GM19438 (cell line): ENCODE results near the gene ARHGAP11B.
"Not testable (repeated sequence)": the region's sequence is repeated elsewhere in the genome, so short reads cannot be mapped to it uniquely, and the experiment has no call there.

Experiments used
- ATAC-seq: cut with Tn5 transposase; IDR thresholded peaks from one replicate; pipeline ENCODE4 v1.9.1; 2021; ENCODE audit warnings: low read depth; ENCODE audit not compliant: unreplicated experiment

Gene ARHGAP11B

DNA sequence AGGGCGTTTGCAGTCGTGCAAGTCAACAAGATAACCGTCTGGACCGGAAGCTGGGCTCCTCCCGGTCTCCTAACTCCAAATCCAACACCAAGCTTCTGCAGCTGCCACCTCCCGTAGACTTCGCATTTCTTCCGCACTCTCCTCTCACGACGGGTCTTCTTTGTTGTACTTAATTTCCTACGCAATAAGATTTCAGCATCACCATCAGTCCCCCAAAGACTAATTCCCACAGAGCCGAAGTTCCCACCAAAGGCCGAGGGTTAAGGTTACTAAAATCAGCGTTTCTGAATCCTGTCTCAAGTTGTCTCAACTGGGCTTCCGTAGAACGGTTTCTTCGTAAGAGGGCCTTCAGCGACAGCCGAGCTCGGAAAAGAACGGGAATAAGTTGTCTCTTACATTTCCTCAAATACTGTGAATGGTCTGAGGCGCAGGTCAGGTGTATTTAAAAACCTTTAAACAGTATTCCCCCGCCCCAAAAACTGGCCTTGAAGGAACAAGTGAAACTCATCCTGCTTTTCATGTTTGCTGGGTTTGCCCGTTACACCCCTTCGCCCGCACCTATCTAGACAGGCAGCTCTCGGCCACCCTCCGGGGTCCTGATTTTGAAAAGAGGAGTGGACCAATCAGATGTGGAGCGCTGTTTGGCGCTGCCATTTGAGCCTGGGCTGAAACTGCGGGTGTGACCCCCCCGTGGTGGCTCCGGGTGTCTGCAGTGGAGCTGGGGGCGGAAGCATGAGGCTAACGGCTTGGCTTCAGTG, at the start of gene ARHGAP11B:
ARHGAP11B (plus strand) TSS at position 693 of the 758 bp plus-strand sequence.
- ATAC-seq, result peak; percentile 85

DNA sequence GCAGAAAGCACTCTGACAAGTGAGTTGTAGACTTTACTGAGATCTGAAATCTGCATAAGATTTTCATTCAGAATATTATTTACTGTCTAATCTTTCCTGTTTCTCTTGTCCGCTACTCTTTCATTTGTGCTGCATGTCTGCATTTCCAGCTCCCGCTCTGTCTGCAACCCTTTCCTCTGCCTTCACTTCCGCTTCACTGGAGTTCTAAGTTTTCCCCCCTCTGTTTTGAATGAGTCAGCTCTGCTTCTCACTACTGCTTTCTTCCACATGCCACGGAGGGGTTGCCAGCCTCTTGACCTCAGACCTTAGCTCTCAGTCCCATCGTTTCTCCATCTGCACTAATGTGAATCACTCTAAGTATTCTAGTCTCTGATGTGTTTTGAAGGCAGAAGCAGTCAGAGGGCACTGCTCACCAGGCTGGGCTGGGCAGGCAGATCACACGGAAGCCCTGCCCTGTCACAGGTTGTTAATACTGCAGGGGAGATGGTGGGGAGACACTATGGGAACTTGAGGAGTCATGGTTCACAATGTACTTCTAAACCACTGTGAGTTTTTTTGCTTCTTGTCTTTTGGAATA, 46.4 kb upstream of the ARHGAP11B start:
- ATAC-seq, result not testable (repeated sequence)

DNA sequence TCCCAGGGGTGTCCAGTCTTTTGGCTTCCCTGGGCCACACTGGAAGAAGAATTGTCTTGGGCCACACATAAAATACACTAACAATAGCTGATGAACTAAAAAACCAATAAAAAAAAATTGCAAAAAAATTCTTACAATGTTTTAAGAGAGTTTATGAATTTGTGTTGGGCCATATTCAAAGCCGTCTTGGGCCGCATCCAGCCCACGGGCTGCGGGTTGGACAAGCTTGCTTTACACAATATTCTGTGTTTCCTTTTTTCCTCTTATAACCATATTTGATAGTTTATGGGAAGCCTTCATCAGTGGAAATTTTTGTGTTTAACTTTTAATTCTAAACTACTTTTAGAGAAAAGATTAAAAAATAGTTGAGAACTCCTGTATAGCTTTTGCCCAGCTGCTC, 45.2 kb upstream of the ARHGAP11B start:
- ATAC-seq, result not testable (repeated sequence)

DNA sequence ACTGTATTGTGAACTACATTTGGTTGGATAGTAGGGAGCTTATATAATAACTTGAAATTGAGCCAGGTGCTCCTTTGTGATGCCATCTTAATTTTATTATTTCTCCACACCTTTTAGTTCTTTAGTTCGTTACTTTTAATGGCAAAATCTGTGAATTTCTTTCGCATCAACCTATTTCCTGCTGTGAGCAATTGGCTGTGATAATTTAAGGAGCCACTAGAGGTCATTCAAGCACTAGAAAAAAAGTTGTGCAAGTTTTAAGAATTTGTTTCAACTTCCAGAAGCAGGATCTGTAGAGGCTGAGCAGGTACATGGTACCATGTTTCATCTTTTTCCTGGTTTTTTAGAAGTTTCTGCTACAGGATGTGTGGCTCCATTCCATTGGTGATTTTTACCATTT, 27.0 kb upstream of the ARHGAP11B start:
- ATAC-seq, result not testable (repeated sequence)

DNA sequence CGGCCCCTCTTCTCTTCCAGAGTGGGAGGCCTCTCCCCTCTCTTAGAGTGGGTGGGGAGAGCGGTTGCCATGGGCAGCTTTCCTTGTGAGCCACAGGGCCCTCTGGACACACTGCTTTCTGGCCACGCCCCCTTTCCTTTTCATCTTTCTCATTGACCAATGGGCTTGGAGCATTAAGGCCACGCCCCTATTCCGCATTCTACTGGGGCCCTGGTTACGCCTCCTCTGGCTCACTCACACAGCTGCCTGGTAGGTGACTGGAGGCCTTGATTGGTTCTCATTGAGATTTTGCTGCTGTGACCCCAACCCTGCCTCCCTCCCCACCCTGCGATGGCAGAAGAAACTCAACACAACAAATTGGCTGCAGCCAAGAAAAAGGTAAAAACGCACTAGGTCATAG, 22.1 kb upstream of the ARHGAP11B start, which contains the start of gene GOLGA8H:
GOLGA8H (plus strand) TSS at position 233 of the 400 bp plus-strand sequence; CDS start at position 331, 98 bp downstream.
- ATAC-seq, result not testable (repeated sequence)

DNA sequence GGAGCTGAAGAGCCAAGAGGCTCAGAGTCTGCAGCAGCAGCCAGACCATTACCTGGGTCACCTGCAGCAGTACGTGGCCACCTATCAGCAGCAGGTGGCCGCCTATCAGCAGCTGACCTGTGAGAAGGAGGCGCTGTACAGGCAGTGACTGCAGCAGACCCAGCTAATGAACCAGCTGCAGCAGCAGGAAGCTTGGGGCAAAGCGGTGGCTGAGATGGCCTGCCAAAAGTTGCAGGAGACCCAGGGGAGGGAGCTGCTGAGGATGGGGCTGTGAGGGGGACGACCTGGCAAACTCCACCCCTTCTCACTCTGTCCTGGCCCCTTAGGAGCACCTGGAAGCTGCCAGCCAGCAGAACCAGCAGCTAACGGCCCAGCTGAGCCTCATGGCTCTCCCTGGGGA, 13.7 kb upstream of the ARHGAP11B start:
- ATAC-seq, result not testable (repeated sequence)

DNA sequence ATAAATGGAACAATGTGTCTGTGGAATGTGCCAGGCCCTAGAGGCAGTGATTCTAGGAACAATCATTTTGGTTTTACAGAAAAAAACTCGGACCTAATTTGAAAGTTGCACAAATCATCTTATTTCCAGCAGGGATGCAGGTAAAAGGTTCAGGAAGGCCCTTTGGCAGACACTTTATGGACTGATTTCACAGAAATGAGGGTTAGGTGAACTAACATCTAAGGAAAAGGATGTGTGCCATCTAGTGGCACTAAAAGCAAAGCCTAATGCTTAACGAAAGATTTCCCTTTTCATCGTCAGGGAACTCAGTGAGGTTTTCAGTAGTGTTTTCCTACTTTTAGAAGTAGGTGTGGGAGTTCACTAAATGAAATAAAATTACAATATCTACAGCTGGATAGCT, 4.6 kb upstream of the ARHGAP11B start:
- ATAC-seq, result not testable (repeated sequence)

DNA sequence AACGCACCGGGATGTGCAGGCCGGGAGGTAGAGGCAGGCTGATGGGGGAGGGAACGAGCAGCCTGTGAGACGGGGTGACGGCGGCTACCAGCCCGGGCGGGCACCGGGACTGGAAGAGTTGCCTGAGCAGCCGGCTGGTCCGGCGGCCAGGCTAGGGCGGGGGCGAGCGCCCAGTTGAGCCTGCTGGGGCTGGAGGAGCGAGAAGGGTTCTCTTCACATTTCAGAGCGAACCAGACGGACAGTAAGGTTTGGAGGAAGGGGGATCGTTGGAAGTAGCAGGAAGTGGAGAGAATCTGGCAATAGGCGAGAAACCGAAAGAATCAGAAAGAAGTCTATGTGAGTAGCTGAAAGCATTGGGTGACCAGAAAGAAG, 252 bp downstream of the ARHGAP11B start:
- ATAC-seq, result peak; percentile 22

DNA sequence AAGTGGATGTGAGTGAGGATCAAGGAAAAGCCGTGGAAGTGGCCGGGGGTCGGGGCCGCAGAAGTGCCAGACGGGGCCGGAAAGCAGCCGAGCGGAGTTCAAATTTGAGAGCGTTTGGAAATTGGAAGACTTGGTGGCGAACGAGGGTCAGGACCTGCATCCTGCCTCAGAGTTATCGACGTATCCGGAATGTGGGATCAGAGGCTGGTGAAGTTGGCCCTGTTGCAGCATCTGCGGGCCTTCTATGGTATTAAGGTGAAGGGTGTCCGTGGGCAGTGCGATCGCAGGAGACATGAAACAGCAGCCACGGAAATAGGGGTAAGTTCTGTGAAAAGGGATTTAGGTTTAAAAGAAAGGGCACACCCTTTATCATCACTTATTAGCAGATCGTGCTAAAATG, 704 bp downstream of the ARHGAP11B start:
- not testable (repeated sequence) for ATAC-seq

DNA sequence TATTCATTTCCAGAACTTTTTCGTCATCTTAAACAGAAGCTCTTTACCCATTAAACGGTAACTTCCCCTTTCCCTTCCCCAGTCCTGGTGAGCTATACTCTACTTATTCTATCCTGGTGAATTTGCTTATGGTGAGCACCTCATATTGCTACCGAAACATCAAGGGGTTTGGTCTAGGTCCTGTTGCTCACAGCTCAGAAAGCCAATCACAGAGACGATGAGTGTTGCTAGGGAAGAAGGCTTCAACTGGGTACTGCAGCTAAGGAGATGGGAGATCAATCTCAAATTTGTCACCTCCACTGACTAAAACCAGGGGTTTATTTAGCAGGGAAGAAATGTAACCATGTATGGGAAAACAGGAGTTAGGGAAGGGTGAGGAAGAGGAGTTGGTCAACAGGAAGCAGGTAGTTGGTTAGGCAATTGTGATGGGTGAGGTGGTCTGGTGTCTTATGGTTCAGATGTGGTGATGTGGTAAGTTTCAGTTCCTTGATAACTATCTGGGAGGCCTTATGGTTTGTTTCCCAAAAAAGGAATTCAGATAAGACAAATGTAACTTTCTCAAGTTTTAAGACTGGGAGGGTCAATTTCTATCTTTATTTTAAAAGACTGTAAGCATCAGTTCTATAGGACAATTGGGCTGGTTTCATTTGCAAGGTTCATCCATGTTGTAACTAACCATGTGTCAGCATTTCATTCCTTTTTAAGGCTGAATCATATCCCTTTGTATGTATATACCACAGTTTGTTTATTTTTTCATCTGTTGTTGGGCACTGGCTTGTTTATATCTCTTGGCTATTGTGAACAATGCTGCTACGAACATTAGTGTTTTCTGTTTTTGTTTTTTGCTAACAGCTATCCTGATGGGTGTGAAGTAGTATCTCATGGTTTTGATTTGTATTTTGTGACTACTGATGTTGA, 24.3 kb downstream of the ARHGAP11B start:
- ATAC-seq, result peak; percentile 80

DNA sequence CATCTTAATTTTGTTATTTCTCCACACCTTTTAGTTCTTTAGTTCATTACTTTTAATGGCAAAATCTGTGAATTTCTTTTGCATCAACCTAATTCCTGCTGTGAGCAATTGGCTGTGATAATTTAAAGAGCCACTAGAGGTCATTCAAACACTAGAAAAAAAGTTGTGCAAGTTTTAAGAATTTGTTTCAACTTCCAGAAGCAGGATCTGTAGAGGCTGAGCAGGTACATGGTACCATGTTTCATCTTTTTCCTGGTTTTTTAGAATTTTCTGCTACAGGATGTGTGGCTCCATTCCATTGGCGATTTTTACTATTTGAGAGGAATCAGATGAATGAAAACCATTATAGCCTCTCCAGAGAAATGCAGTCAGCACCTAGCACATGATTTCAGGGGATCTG, 35.2 kb downstream of the ARHGAP11B start:
- ATAC-seq, result not testable (repeated sequence)

DNA sequence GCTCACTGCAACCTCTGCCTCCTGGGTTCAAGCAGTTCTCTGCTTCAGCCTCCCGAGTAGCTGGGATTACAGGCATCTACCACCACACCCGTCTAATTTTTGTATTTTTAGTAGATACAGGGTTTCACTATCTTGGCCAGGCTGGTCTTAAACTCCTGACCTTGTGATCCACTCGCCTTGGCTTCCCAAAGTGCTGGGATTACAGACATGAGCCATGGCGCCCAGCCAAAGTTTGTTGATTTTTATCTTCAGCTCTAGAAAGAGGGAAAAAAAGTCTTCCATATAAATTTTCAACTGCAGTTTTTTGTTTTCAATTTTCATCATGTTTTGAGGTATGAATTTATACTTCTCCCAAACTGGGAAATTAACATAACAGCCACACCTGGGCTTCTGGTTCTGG, 43.7 kb downstream of the ARHGAP11B start:
- not testable (repeated sequence) for ATAC-seq

DNA sequence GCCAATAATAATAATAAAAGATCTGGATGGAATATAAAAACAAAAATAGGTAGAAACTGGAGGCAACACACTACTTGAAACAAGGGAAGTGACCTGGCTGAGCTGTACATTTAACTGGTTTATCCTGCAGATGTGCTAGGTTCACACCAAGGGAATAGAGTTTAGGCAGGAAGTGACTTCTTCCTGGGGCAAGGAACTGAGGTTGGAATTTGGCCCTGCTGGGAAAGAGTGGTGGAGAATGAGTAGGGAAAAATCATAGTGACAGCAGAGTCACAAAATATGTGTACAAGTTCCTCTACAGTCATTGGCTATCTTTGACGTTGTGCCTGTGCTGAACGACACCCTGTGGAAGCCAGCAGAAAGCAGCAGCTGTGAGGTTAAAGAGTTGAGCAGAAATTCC, 44.1 kb downstream of the ARHGAP11B start:
- ATAC-seq, result no peak

DNA sequence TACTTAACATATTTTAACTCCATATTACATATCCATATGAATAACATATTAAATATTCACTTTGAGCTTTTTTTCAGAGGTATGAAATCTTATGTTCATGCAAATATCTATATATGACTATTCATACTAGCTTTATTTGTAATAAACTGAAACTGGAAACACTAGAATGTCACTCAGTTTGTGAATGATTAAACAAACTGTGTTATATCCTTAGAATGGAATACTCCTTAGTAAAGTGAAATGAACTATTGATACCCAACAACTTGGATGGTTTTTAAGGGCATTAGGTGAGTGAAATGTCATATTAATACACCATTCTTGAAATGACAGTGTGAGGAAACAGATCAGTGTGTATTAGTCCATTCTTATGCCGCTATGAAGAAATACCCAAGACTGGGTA, 45.4 kb downstream of the ARHGAP11B start:
- no peak for ATAC-seq

DNA sequence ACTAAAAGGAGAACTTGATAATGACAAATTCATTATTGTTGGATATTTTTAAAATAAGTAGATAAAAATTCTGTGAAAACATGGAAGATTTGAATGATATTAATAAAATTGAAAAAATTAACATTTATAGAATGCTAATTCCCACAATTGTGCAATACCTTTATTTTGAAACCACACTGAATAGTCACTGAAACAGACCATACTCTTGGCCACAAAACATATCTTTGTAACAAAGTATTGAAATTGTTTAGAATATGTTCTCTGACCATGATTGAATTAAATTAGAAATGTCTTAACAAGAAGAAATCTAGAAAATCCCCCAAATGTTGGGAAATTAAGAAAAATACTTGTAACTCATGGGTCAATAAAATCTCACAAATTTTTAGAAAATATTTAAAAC, 49.2 kb downstream of the ARHGAP11B start:
- ATAC-seq, result no peak

DNA sequence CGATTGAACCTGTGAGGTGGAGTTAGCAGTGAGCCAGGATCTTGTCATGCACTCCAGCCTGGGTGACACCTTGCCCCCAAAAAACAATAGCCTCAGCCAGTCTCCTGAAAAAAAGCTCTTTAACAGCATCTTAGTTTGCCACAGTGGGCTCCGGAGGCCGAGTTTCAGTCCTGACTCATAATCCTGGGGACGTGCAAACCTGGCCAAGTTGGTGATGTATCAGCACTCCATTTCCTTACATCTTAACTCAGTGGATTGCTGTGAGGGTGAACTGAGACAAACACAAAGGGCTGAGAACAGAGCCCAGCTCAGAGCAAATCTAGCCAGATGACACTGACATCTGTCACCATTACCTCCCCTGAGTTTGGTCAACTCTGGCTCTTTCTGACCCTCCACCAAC, 50.0 kb downstream of the ARHGAP11B start:
- not testable (repeated sequence) for ATAC-seq

DNA sequence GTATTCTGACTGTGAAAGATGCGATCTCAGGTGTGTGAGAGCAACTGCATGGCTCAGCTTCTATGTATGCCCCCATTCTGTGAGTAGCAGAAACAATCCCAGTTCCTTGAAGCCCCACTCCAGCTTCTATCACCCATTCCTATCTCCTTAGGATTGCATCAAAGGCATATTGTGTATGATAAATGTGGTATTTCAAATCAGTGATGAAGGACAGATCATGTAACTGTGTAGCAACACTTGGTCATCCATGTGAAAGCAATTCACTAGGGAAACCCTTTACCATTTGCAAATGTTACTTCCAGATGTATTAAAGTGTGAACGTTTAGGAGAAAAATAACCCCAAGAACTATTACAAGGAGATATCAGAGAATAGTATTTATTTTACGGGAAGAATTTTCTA, 55.1 kb downstream of the ARHGAP11B start:
- not testable (repeated sequence) for ATAC-seq

DNA sequence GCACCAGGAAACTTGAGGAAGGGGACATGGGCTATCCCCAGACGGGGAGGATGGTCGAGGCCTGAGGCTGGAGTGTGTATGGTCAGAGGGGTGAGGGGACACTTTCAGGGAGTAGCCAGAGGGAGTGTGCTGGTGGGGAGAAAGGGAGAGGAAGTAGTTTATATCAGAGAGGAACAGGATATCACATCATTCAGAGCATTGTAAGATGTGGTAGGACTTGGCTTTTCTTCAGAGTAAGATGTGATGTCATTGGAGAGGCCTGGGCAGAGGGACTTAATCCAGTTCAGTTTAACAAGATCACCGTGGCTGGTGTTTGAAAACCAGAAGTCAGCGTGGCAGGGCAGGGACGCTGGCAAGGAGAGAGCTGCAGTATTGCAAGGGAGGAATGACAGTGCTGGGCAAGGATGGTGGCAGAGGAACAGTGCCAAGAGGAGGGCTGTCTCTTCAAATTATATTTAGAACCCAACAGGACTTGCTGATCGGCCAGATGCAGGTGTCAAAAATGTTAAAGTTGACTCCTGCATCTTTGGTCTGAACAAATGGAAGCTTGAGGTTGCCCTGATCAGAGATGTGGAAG, 59.9 kb downstream of the ARHGAP11B start:
- not testable (repeated sequence) for ATAC-seq

DNA sequence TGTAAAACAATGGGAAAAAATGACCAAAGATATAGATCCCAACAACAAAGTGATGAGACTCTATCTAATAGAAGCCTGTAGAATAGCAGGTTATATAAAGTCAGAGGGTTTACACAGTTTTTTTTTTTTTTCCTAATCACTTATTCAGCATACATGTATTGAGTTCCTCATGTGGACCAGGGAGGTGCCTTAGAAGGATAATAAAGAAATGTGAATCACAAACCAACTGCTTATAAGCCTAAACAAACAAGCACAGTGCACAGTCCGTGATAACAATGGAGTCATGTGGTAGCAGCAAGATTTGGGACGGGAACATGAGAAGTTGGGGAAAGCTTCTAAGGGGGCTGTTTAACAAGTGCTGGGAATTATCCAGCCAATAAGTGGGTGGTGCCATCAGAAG, 60.7 kb downstream of the ARHGAP11B start:
- not testable (repeated sequence) for ATAC-seq
